Measurements from ENCODE around the gene EMP1.

GRCh38 chr12:13198876-13199275 lies 2.4 kb downstream of the EMP1 start:
- TF ChIP-seq EP300 (IDR thresholded peaks at IDR 0.05): no peak
- no peak for TF ChIP-seq POLR2A (IDR thresholded peaks at IDR 0.05; ENCODE audit: low read length)
- no peak for TF ChIP-seq RCOR1 (IDR thresholded peaks at IDR 0.05; ENCODE audit: low read depth, low read length)
- TF ChIP-seq, protein P1, sequence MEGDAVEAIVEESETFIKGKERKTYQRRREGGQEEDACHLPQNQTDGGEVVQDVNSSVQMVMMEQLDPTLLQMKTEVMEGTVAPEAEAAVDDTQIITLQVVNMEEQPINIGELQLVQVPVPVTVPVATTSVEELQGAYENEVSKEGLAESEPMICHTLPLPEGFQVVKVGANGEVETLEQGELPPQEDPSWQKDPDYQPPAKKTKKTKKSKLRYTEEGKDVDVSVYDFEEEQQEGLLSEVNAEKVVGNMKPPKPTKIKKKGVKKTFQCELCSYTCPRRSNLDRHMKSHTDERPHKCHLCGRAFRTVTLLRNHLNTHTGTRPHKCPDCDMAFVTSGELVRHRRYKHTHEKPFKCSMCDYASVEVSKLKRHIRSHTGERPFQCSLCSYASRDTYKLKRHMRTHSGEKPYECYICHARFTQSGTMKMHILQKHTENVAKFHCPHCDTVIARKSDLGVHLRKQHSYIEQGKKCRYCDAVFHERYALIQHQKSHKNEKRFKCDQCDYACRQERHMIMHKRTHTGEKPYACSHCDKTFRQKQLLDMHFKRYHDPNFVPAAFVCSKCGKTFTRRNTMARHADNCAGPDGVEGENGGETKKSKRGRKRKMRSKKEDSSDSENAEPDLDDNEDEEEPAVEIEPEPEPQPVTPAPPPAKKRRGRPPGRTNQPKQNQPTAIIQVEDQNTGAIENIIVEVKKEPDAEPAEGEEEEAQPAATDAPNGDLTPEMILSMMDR (IDR thresholded peaks at IDR 0.05): no peak
- TF ChIP-seq CEBPB (IDR thresholded peaks at IDR 0.05): no peak
- TF ChIP-seq, protein P2, sequence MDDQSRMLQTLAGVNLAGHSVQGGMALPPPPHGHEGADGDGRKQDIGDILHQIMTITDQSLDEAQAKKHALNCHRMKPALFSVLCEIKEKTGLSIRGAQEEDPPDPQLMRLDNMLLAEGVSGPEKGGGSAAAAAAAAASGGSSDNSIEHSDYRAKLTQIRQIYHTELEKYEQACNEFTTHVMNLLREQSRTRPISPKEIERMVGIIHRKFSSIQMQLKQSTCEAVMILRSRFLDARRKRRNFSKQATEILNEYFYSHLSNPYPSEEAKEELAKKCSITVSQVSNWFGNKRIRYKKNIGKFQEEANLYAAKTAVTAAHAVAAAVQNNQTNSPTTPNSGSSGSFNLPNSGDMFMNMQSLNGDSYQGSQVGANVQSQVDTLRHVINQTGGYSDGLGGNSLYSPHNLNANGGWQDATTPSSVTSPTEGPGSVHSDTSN (IDR thresholded peaks at IDR 0.05): no peak
- no peak for TF ChIP-seq CHD2 (IDR thresholded peaks at IDR 0.05; ENCODE audit: low read length, partially characterized antibody)
- TF ChIP-seq, protein P3, sequence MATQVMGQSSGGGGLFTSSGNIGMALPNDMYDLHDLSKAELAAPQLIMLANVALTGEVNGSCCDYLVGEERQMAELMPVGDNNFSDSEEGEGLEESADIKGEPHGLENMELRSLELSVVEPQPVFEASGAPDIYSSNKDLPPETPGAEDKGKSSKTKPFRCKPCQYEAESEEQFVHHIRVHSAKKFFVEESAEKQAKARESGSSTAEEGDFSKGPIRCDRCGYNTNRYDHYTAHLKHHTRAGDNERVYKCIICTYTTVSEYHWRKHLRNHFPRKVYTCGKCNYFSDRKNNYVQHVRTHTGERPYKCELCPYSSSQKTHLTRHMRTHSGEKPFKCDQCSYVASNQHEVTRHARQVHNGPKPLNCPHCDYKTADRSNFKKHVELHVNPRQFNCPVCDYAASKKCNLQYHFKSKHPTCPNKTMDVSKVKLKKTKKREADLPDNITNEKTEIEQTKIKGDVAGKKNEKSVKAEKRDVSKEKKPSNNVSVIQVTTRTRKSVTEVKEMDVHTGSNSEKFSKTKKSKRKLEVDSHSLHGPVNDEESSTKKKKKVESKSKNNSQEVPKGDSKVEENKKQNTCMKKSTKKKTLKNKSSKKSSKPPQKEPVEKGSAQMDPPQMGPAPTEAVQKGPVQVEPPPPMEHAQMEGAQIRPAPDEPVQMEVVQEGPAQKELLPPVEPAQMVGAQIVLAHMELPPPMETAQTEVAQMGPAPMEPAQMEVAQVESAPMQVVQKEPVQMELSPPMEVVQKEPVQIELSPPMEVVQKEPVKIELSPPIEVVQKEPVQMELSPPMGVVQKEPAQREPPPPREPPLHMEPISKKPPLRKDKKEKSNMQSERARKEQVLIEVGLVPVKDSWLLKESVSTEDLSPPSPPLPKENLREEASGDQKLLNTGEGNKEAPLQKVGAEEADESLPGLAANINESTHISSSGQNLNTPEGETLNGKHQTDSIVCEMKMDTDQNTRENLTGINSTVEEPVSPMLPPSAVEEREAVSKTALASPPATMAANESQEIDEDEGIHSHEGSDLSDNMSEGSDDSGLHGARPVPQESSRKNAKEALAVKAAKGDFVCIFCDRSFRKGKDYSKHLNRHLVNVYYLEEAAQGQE (IDR thresholded peaks at IDR 0.05): no peak
- no peak for TF ChIP-seq HEYL (CRISPR knock-in tag; IDR thresholded peaks at IDR 0.05)
- no peak for TF ChIP-seq BHLHE40 (IDR thresholded peaks at IDR 0.05; ENCODE audit: low read depth, low read length)
- TF ChIP-seq, protein P4, sequence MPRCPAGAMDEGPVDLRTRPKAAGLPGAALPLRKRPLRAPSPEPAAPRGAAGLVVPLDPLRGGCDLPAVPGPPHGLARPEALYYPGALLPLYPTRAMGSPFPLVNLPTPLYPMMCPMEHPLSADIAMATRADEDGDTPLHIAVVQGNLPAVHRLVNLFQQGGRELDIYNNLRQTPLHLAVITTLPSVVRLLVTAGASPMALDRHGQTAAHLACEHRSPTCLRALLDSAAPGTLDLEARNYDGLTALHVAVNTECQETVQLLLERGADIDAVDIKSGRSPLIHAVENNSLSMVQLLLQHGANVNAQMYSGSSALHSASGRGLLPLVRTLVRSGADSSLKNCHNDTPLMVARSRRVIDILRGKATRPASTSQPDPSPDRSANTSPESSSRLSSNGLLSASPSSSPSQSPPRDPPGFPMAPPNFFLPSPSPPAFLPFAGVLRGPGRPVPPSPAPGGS (IDR thresholded peaks at IDR 0.05): no peak
